Testis (tissue), 3 donors: ENCODE results near the gene ABLIM3. TPM values are rescaled to one million over a fixed set of nuclear protein-coding genes. Genes with fewer than 3 reads are reported as not detected.
A peak's percentile ranks its signal among the peaks of the same experiment; 100 is the strongest.

Experiments used
- DNase-seq: peaks from one replicate; pipeline ENCODE4 v3.0.0-alpha.2; 2019
- H3K27ac ChIP-seq, 2 donors: fragments of 200-600 bp; sonication (generic); one replicate each; pipeline ENCODE4 v1.5.1; 2019
- H3K27me3 ChIP-seq: fragments of 200-600 bp; sonication (generic); one replicate; pipeline ENCODE4 v1.5.1; 2019
- H3K36me3 ChIP-seq: fragments of 200-600 bp; sonication (generic); one replicate; pipeline ENCODE4 v1.5.1; 2017; ENCODE audit warnings: low read depth; ENCODE audit errors: missing control alignments
- H3K4me1 ChIP-seq: fragments of 200-600 bp; sonication (generic); one replicate; pipeline ENCODE4 v1.5.1; 2019
- H3K4me3 ChIP-seq, 2 donors: fragments of 200-600 bp; sonication (generic); one replicate each; pipeline ENCODE4 v1.5.1; 2017 to 2019
- H3K9me3 ChIP-seq: fragments of 200-600 bp; sonication (generic); one replicate; pipeline ENCODE4 v1.5.1; 2017
- CTCF ChIP-seq, 3 experiments: fragments of 450-650 bp in 2 of 3; fragments of 200-600 bp in 1 of 3; sonication (generic) in 1 of 3; IDR thresholded peaks; one replicate each; pipeline ENCODE4 v1.5.1; 2016 to 2019; ENCODE audit warnings: antibody characterized with exemption in 3 of 3, mild to moderate bottlenecking in 2 of 3, moderate library complexity in 1 of 3
- POLR2A ChIP-seq: fragments of 450-650 bp; IDR thresholded peaks from one replicate; pipeline ENCODE4 v1.6.1; 2017; ENCODE audit warnings: antibody characterized with exemption, mild to moderate bottlenecking, moderate library complexity
- WGBS, 2 donors: methylation state at CpG; one replicate each; pipeline ENCODE4 v1.1.5; 2018; 5-methylcytosine and 5-hydroxymethylcytosine counted together
- intact Hi-C: fragments of 100-400 bp; cut with DNase I; formaldehyde crosslinking; loops from one replicate; pipeline ENCODE4 v1.15.1; 2023; ENCODE audit warnings: low total_unique reads
- polyA plus RNA-seq: library from polyadenylated mRNA; stranded (reverse); fragments of 350-450 nt; fragmentation: Illumina TruSeq; extraction: RNeasy Lipid Tissue Mini Kit (QIAGEN cat#74804); gene quantifications from one replicate; pipeline ENCODE4 v1.2.3, GENCODE V29; 2014; ENCODE audit warnings: low read depth, low replicate concordance; ENCODE audit not compliant: insufficient read depth
- total RNA-seq, 2 donors: library from RNA; depleted of rRNA; stranded (reverse); fragments of >200 nt; gene quantifications; one replicate each; pipeline ENCODE4 v1.2.3, GENCODE V29; 2016

The ABLIM3 gene
- total and polyA plus RNA-seq, 3 donors from 2014 or later, result 5.6 to 8.9 (median 7.6) TPM

DNA sequence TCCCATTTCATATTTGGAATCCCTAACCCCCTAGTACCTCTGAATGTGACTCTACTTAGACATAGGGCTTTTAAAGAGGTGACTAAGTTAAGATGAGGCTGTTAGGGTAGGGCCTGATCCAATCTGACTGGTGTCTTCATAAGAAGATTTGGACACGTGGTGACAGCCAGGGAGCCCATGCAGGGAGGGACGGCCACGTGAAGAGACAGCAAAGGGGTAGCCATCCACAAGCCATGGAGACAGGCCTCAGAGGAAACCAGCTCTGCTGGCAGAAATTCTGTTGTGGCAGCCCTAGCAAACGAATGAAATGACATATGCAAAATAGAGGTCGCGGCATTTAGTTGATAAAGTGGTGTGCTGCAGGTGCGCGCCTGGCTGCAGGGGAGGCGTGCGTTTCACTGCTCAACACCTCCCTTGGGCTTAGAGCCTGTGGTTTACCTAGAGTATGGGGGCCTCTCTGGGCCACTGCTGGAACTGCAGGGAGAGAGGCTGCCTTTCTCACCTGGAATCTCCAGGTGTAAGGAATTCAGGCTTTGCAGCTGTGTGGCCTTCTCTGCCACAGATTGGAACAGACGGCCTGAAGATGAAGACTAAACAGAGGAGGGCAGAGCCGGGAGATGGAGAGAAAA is 123.3 kb downstream of the ABLIM3 start:
- Histone ChIP-seq H3K9me3 (no peaks in the 10 kb centered on the region), H3K27ac (no peak overlapping the region), H3K4me1 (no peaks in the 10 kb centered on the region), H3K36me3 (no peaks in the 10 kb centered on the region), H3K27me3 (no peaks in the 10 kb centered on the region), H3K4me3 (no peak overlapping the region)
- no peak for TF ChIP-seq POLR2A
- peak in 1 of 3 experiments; percentile 24 for TF ChIP-seq CTCF (IDR thresholded peaks at IDR 0.05)
- 45 to 59% methylated on average over 12 of the region's 12 CpGs for WGBS, 2 donors
- intact Hi-C loops, result no loop called here
- no peak for DNase-seq

DNA sequence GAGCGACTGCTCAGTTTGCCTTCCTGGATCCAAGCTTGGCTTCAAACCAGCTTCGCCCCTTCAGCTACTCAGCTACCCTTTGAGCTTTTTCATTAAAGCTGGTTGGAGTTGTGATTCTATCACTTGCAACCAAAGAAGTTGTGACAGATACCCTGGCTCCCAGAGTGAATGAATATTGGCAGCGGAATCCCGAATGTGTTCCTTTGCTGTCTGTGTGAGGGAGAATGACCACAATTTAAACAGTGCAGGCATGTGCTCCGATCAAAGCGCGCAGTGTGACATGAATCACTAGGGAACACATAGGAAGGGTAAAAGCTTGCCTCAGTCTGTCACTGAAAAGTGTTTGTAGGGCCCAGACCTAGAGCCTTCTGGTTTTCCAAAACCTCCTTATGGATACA is 123.8 kb downstream of the ABLIM3 start:
- Histone ChIP-seq H3K4me3 (no peak overlapping the region), H3K27ac (no peak overlapping the region), H3K4me1 (no peaks in the 10 kb centered on the region), H3K27me3 (no peaks in the 10 kb centered on the region), H3K36me3 (no peaks in the 10 kb centered on the region), H3K9me3 (no peaks in the 10 kb centered on the region)
- TF ChIP-seq CTCF (IDR thresholded peaks at IDR 0.05), result no peak
- no peak for TF ChIP-seq POLR2A
- 85% methylated on average over 7 of the region's 7 CpGs for WGBS, 2 donors
- DNase-seq, result no peak
- intact Hi-C loops, result no loop called here

DNA sequence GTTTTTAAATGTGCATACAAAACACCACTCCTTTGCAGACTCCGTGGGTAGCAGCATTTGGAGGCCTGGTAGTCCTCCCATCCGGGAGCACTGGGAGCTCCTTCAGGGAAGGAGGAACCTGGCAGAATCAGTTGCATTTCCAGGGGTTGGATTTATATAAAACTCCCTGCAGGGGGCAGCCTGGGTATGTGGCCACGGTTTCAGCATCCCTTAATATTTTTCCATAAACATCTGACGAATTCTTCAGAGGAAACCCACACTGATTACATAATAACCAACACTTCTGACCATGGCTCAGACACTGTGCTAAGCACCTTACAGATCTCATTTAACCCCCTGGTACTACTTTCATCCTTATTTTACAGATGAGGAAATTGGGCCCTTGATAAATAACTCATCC is 124.3 kb downstream of the ABLIM3 start:
- 27 to 40% methylated on average over 4 of the region's 4 CpGs for WGBS, 2 donors
- Histone ChIP-seq H3K4me1 (no peaks in the 10 kb centered on the region), H3K36me3 (no peaks in the 10 kb centered on the region), H3K27ac (no peak overlapping the region), H3K9me3 (no peaks in the 10 kb centered on the region), H3K4me3 (no peak overlapping the region), H3K27me3 (no peaks in the 10 kb centered on the region)
- TF ChIP-seq CTCF (IDR thresholded peaks at IDR 0.05) (peak in 2 of 3 experiments; percentile 16 to 47), POLR2A (no peak)
- no peak for DNase-seq
- intact Hi-C loops, result no loop called here

GRCh38 chr5:149267241-149267973 is 126.1 kb downstream of the ABLIM3 start:
- Histone ChIP-seq H3K9me3 (no peaks in the 10 kb centered on the region), H3K36me3 (no peaks in the 10 kb centered on the region), H3K4me3 (no peak overlapping the region), H3K27ac (no peak overlapping the region), H3K4me1 (no peaks in the 10 kb centered on the region), H3K27me3 (no peaks in the 10 kb centered on the region)
- no peak for DNase-seq
- 77 to 81% methylated on average over 9 of the region's 9 CpGs for WGBS, 2 donors
- TF ChIP-seq POLR2A (no peak), CTCF (IDR thresholded peaks at IDR 0.05) (no peak)
- intact Hi-C loops, result no loop called here
